ENCODE measurements around the gene CARD9. TPM values are rescaled to one million over a fixed set of nuclear protein-coding genes. Genes with fewer than 3 reads are reported as not detected.

CARD9 gene
- total and polyA plus RNA-seq, 2 of the 8 experiments (the other 6 are each of a cell fraction or from before 2014, with no cell fraction given), result 0.15 to 1.1 TPM

DNA sequence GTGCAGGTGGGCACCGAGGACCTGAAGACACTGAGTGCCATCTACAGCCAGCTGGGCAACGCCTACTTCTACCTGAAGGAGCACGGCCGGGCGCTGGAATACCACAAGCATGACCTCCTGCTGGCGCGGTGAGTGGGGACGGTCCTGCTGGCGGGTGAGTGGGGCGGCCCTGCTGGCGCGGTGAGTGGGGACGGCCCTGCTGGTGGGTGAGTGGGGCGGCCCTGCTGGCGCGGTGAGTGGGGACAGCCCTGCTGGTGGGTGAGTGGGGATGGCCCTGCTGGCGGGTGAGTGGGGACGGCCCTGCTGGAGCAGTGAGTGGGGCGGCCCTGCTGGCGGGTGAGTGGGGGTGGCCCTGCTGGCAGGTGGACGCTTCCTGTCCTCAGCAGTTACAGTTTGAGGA is 38.9 kb downstream of the CARD9 start:
- H3K56ac ChIP-seq (replicated peaks; ENCODE audit: insufficient read length, low read depth, low read length), result no peak overlapping the region
- no peak overlapping the region for H2AK5ac ChIP-seq (ENCODE audit: low read depth, low read length)
- peak overlapping the region; percentile 14; the same call in 1 of the 2 replicates for H4K8ac ChIP-seq (ENCODE audit: extremely low read depth, insufficient read depth, low read length)
- H2BK5ac ChIP-seq (ENCODE audit: low read depth, low read length), result no peak overlapping the region
- no peaks in the 10 kb centered on the region for H3K23me2 ChIP-seq (ENCODE audit: low read depth, low read length)
- H3K18ac ChIP-seq (ENCODE audit: extremely low read depth, low read length), result no peak overlapping the region
- H3K79me2 ChIP-seq (ENCODE audit: control insufficient read depth in 1 of 2, insufficient read depth in 2 of 2, low read length in 2 of 2), result no peaks in the 10 kb centered on the region
- H2BK15ac ChIP-seq (ENCODE audit: low read length), result no peak overlapping the region
- H3K36me3 ChIP-seq (ENCODE audit: control insufficient read depth in 2 of 4, insufficient read depth in 4 of 4, low read length in 3 of 4), result peaks cover 0 to 4% (median 0%) of the 10 kb centered on the region in 4 experiments; a peak in 2 of 8 replicates
- no peak overlapping the region for H3K4me3 ChIP-seq (ENCODE audit: extremely low read depth in 1 of 4, insufficient read depth in 2 of 4, low read depth in 3 of 4, low read length in 4 of 4)
- peaks cover 0 to 5% of the 10 kb centered on the region in 2 experiments for H4K20me1 ChIP-seq (replicated peaks in 1 of 2; ENCODE audit: control insufficient read depth in 1 of 2, insufficient read depth in 2 of 2, low read length in 2 of 2)
- no peak overlapping the region for H3K14ac ChIP-seq (ENCODE audit: insufficient read length)
- DNase-seq (ENCODE audit: low read depth in 1 of 2, low spot score in 2 of 2) (no peak), FAIRE-seq (no peak)
- H2AFZ ChIP-seq (ENCODE audit: low read length), result no peak overlapping the region
- H3K23ac ChIP-seq (ENCODE audit: insufficient read length), result no peak overlapping the region
- H2BK120ac ChIP-seq (replicated peaks; ENCODE audit: low read depth, low read length), result no peak overlapping the region
- 0 out of 7 replicates have a peak, but pooled peaks cover 0 to 6% (median 0%) of the 10 kb centered on the region in 4 experiments for H3K4me1 ChIP-seq (replicated peaks in 1 of 4; ENCODE audit: control insufficient read depth in 3 of 4, insufficient read depth in 4 of 4, low read length in 3 of 4)
- POLR2A ChIA-PET (ENCODE audit: partially characterized antibody), result interaction anchor here (0.9 to 1.4 kb wide), 3 partner anchors 8 to 387 kb away, joined by 3 to 4 read pairs (median 3); no protein-coding TSS in a partner anchor
- no peaks in the 10 kb centered on the region for H3K9me3 ChIP-seq (ENCODE audit: insufficient read depth in 2 of 2, low read depth in 1 of 2, low read length in 1 of 2)
- H3K79me1 ChIP-seq (ENCODE audit: low read depth, low read length), result 0 out of 2 replicates have a peak, but pooled peaks cover 2% of the 10 kb centered on the region
- no peak overlapping the region for H2BK20ac ChIP-seq (ENCODE audit: low read length)
- H2BK12ac ChIP-seq (ENCODE audit: low read depth, low read length), result no peak overlapping the region
- no peak overlapping the region for H3K27ac ChIP-seq (ENCODE audit: low read depth, low read length)
- 91% methylated on average over 15 of the region's 21 CpGs; no CpG with 5 or more reads in 1 of the 2 experiments for WGBS, 2 experiments (ENCODE audit: extremely low coverage in 1 of 2, insufficient coverage in 1 of 2, insufficient read length in 1 of 2, insufficient replicate concordance in 2 of 2, low coverage in 1 of 2, low lambda C conversion rate in 2 of 2, missing lambda C conversion rate in 1 of 2)
- no peak overlapping the region for H3K4me2 ChIP-seq (ENCODE audit: insufficient read depth in 1 of 2, low read depth in 2 of 2, low read length in 2 of 2)
- CTCF ChIA-PET (ENCODE audit: partially characterized antibody), result interaction anchor here (0.9 to 3.7 kb wide), 8 partner anchors 11 to 153 kb away, joined by 3 to 20 read pairs (median 4); partner anchors contain the start of gene DNLZ
- no peak overlapping the region for H4K91ac ChIP-seq (replicated peaks; ENCODE audit: insufficient read length, low read length)
- no peak overlapping the region for H4K5ac ChIP-seq (ENCODE audit: insufficient read length, low read depth, low read length)
- no peaks in the 10 kb centered on the region for H3K27me3 ChIP-seq (replicated peaks in 1 of 4; ENCODE audit: control insufficient read depth in 3 of 4, extremely low read depth in 1 of 4, insufficient read depth in 3 of 4, low read length in 3 of 4)
- H3K4ac ChIP-seq (replicated peaks; ENCODE audit: insufficient read length, low read depth, low read length), result no peak overlapping the region
- no peak overlapping the region for H3K9ac ChIP-seq (replicated peaks in 1 of 4; ENCODE audit: extremely low read depth in 1 of 4, low read depth in 3 of 4, low read length in 3 of 4)
- TF ChIP-seq CREB1 (IDR thresholded peaks at IDR 0.05) (no peak), SRF (IDR thresholded peaks at IDR 0.05; ENCODE audit: low read depth, low read length) (no peak), BACH1 (IDR thresholded peaks at IDR 0.05; ENCODE audit: low read length) (no peak), NANOG (IDR thresholded peaks at IDR 0.05; ENCODE audit: insufficient read depth, low read depth, low read length, poor library complexity, severe bottlenecking) (no peak)
- TF ChIP-seq, protein P1, sequence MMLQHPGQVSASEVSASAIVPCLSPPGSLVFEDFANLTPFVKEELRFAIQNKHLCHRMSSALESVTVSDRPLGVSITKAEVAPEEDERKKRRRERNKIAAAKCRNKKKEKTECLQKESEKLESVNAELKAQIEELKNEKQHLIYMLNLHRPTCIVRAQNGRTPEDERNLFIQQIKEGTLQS (IDR thresholded peaks at IDR 0.05; ENCODE audit: insufficient read depth, low read depth, low read length), result no peak
- TF ChIP-seq, protein P2, sequence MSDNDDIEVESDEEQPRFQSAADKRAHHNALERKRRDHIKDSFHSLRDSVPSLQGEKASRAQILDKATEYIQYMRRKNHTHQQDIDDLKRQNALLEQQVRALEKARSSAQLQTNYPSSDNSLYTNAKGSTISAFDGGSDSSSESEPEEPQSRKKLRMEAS (IDR thresholded peaks at IDR 0.05), result no peak
- TF ChIP-seq, protein P3, sequence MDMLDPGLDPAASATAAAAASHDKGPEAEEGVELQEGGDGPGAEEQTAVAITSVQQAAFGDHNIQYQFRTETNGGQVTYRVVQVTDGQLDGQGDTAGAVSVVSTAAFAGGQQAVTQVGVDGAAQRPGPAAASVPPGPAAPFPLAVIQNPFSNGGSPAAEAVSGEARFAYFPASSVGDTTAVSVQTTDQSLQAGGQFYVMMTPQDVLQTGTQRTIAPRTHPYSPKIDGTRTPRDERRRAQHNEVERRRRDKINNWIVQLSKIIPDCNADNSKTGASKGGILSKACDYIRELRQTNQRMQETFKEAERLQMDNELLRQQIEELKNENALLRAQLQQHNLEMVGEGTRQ (IDR thresholded peaks at IDR 0.05; ENCODE audit: low read length), result no peak
